CD4-positive, alpha-beta T cell (primary cell): ENCODE results near the gene GLCE. TPM values are rescaled to one million over a fixed set of nuclear protein-coding genes. Genes with fewer than 3 reads are reported as not detected.

Experiments used
- ATAC-seq: fragments of 200-7000 bp; cut with Tn5 transposase; one replicate; pipeline ENCODE4 v1.10.0; 2022; ENCODE audit warnings: mild to moderate bottlenecking; ENCODE audit not compliant: poor library complexity
- CTCF ChIA-PET: fragments of 350-600 bp; sonication (Branson Sonifier 250); formaldehyde crosslinking; loops from one replicate; lab custom pipeline; 2021; ENCODE audit warnings: antibody characterized with exemption, inconsistent platforms; lab: Charles Lee
- POLR2A ChIA-PET: fragments of 350-600 bp; sonication (Branson Sonifier 250); formaldehyde crosslinking; loops from one replicate; lab custom pipeline; 2021; ENCODE audit warnings: antibody characterized with exemption, inconsistent platforms; lab: Charles Lee
- DNase-seq, 14 experiments: peaks; one replicate each; pipeline ENCODE4 v3.0.0-alpha.2; 2013 to 2020; ENCODE audit warnings: mixed read lengths in 2 of 14
- H3K27ac ChIP-seq, 2 donors: one replicate each; pipeline versions ENCODE4 v1.5.1 to v1.7.0; 2013; ENCODE audit warnings: low read length in 2 of 2, low read depth in 1 of 2, mild to moderate bottlenecking in 1 of 2
- H3K27me3 ChIP-seq, 2 experiments: 1 replicate in 1 of 2; 2 replicates in 1 of 2; pipeline versions ENCODE4 v1.6.1 to v1.7.0; 2013; ENCODE audit warnings: low read length in 2 of 2, control low read depth in 1 of 2, mild to moderate bottlenecking in 1 of 2, moderate library complexity in 1 of 2; ENCODE audit not compliant: insufficient read depth in 2 of 2, control insufficient read depth in 1 of 2
- H3K36me3 ChIP-seq: one replicate; pipeline ENCODE4 v1.6.1; 2013; ENCODE audit warnings: low read length, control low read depth; ENCODE audit not compliant: insufficient read depth
- H3K4me1 ChIP-seq: one replicate; pipeline ENCODE4 v1.6.1; 2013; ENCODE audit warnings: low read length, control low read depth; ENCODE audit not compliant: insufficient read depth
- H3K4me3 ChIP-seq: one replicate; pipeline ENCODE4 v1.5.1; 2013; ENCODE audit warnings: mild to moderate bottlenecking, low read length, moderate library complexity
- H3K9me3 ChIP-seq, 2 experiments: 1 replicate in 1 of 2; 2 replicates in 1 of 2; pipeline versions ENCODE4 v1.6.1 to v1.7.0; 2013; ENCODE audit warnings: low read length in 2 of 2, mild to moderate bottlenecking in 2 of 2, control low read depth in 1 of 2, moderate library complexity in 1 of 2; ENCODE audit not compliant: control insufficient read depth in 1 of 2, insufficient read depth in 1 of 2
- H3K27ac Mint-ChIP-seq: one replicate; pipeline ENCODE4 v1.8.0; 2020; ENCODE audit warnings: mixed read lengths
- H3K27me3 Mint-ChIP-seq: one replicate; pipeline ENCODE4 v1.8.0; 2021; ENCODE audit warnings: mixed read lengths
- H3K36me3 Mint-ChIP-seq: one replicate; pipeline ENCODE4 v1.8.0; 2021; ENCODE audit warnings: low read depth, mixed read lengths
- H3K4me1 Mint-ChIP-seq: one replicate; pipeline ENCODE4 v1.8.0; 2021; ENCODE audit warnings: low read depth, mixed read lengths
- H3K4me3 Mint-ChIP-seq: one replicate; pipeline ENCODE4 v1.8.0; 2020; ENCODE audit warnings: mild to moderate bottlenecking, mixed read lengths
- H3K9me3 Mint-ChIP-seq: one replicate; pipeline ENCODE4 v1.8.0; 2020; ENCODE audit warnings: mixed read lengths
- intact Hi-C, 2 experiments: fragments of 100-400 bp; cut with DNase I in 1 of 2; cut with micrococcal nuclease in 1 of 2; formaldehyde crosslinking; loops; one replicate each; pipeline versions ENCODE4 v1.15.1 to v1.9.0; 2023 to 2025; cut with DNase I, micrococcal nuclease
- total RNA-seq, 174 experiments: library from RNA in 2 of 174; stranded (reverse) in 2 of 174; gene quantifications; one replicate each; pipeline ENCODE4 v1.2.3 and lab custom pipeline; 2021 to 2026
- TF ChIP-seq, protein P1 (sequence below): fragments of 200-600 bp; IDR thresholded peaks from one replicate; pipeline ENCODE4 v1.8.0; 2022; ENCODE audit warnings: antibody characterized with exemption, mild to moderate bottlenecking

Gene GLCE
- total RNA-seq, 2 experiments from 2014 or later, result 3.2 TPM

DNA sequence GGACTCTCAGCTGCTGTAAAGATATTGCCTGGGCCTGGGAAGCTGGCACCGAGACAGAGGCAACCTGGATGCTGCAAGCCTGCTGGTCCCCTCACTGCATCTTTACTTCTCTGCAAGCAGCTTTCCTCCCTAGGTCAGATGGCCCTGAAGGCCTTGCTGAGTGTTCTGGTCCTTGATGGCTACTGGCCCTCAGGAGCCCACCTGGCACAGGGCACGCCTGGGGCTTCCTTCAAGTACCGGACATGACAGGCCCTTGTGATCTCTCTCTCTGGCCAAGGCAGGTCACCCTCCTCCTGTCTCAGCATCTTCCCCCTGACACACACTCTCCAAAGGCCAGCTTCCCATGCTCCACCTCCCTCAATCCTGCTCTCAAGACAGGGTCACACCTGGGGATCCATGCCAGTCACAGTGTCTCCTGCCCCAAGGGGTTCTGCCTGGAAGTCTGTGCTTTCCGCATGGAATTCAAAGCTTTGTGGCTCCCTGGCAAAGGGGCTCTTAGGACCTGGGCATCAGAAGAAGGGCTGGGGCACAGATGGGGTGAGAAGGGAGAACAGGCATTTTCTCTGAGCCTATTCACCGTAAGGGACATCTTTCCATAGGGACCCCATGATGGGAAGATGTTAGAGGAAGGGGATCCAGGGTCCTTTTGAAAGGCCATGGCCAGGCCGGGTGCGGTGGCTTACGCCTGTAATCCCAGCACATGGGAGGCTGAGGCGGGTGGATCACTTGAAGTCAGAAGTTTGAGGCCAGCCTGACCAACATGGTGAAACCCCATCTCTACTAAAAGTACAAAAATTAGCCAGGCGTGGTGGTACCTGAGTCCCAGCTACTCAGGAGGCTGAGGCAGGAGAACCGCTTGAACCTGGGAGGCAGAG lies 133.5 kb downstream of the GLCE start:
- Histone ChIP-seq H3K27me3 (peaks cover 15 to 16% of the 10 kb centered on the region in 2 experiments), H3K27ac (no peak overlapping the region), H3K9me3 (no peaks in the 10 kb centered on the region), H3K36me3 (no peaks in the 10 kb centered on the region), H3K4me1 (no peaks in the 10 kb centered on the region), H3K4me3 (no peak overlapping the region)
- Mint-ChIP-seq H3K27ac (no peak overlapping the region), H3K27me3 (peaks cover 38% of the 10 kb centered on the region), H3K4me3 (no peak overlapping the region), H3K4me1 (no peaks in the 10 kb centered on the region), H3K36me3 (no peaks in the 10 kb centered on the region), H3K9me3 (no peaks in the 10 kb centered on the region)
- ChIA-PET POLR2A (no interaction called here), CTCF (no interaction called here)
- TF ChIP-seq, protein P1, sequence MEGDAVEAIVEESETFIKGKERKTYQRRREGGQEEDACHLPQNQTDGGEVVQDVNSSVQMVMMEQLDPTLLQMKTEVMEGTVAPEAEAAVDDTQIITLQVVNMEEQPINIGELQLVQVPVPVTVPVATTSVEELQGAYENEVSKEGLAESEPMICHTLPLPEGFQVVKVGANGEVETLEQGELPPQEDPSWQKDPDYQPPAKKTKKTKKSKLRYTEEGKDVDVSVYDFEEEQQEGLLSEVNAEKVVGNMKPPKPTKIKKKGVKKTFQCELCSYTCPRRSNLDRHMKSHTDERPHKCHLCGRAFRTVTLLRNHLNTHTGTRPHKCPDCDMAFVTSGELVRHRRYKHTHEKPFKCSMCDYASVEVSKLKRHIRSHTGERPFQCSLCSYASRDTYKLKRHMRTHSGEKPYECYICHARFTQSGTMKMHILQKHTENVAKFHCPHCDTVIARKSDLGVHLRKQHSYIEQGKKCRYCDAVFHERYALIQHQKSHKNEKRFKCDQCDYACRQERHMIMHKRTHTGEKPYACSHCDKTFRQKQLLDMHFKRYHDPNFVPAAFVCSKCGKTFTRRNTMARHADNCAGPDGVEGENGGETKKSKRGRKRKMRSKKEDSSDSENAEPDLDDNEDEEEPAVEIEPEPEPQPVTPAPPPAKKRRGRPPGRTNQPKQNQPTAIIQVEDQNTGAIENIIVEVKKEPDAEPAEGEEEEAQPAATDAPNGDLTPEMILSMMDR, result no peak
- DNase-seq, result no peak
- no peak for ATAC-seq
- intact Hi-C loops, result no loop called here

DNA sequence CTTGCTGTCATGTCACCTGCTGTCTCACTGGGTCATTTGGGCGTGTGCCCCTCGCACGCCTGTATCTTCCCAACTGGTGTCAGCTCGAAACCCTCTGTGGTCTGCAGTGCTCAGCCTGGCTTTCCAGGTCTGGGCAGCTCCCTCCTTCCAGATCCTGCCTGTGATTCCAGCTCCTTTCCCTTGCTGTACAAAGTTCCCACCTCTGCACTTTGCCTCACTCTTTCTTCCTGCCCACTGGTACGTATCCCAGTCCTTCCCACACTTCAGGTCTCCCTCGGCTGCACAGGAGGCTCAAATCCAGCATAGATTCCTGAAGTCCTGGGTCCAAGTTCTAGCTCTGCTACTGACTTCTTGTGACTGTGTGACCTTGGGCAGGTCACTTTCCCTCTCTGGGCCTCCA lies 136.2 kb downstream of the GLCE start:
- Histone ChIP-seq H3K27me3 (peaks cover 30 to 35% of the 10 kb centered on the region in 2 experiments), H3K36me3 (no peaks in the 10 kb centered on the region), H3K9me3 (no peaks in the 10 kb centered on the region), H3K27ac (no peak overlapping the region), H3K4me1 (peaks cover 4% of the 10 kb centered on the region), H3K4me3 (no peak overlapping the region)
- intact Hi-C loops, result no loop called here
- no peaks in the 10 kb centered on the region for H3K4me1 Mint-ChIP-seq
- DNase-seq, result no peak
- H3K27ac Mint-ChIP-seq, result no peak overlapping the region
- peaks cover 61% of the 10 kb centered on the region for H3K27me3 Mint-ChIP-seq
- ChIA-PET POLR2A (no interaction called here), CTCF (no interaction called here)
- no peak overlapping the region for H3K4me3 Mint-ChIP-seq
- TF ChIP-seq, protein P1, result no peak
- H3K36me3 Mint-ChIP-seq, result no peaks in the 10 kb centered on the region
- ATAC-seq, result no peak
- H3K9me3 Mint-ChIP-seq, result no peaks in the 10 kb centered on the region

GRCh38 chr15:69297642-69298353 lies 137.4 kb downstream of the GLCE start:
- no peak for ATAC-seq
- no peak for DNase-seq
- CTCF ChIA-PET, result no interaction called here
- H3K4me3 ChIP-seq, result no peak overlapping the region
- intact Hi-C loops, result no loop called here
- POLR2A ChIA-PET, result interaction anchor here (0.6 kb wide), 1 partner anchor 1489 kb away, joined by 4 read pairs; no protein-coding TSS in a partner anchor
- Mint-ChIP-seq H3K27ac (no peak overlapping the region), H3K36me3 (no peaks in the 10 kb centered on the region), H3K4me1 (no peaks in the 10 kb centered on the region), H3K9me3 (no peaks in the 10 kb centered on the region), H3K4me3 (peak overlapping the region; percentile 42), H3K27me3 (peaks cover 71% of the 10 kb centered on the region)
- no peaks in the 10 kb centered on the region for H3K9me3 ChIP-seq
- peaks cover 4% of the 10 kb centered on the region for H3K4me1 ChIP-seq
- no peaks in the 10 kb centered on the region for H3K36me3 ChIP-seq
- H3K27ac ChIP-seq, result no peak overlapping the region
- TF ChIP-seq, protein P1, result no peak
- H3K27me3 ChIP-seq, result peaks cover 37 to 38% of the 10 kb centered on the region in 2 experiments
